Vagina (tissue), 2 donors: ENCODE results near the gene MEX3A. TPM values are rescaled to one million over a fixed set of nuclear protein-coding genes. Genes with fewer than 3 reads are reported as not detected.
A peak's percentile ranks its signal among the peaks of the same experiment; 100 is the strongest.

Experiments used
- DNase-seq, 2 donors: peaks; one replicate each; pipeline ENCODE4 v3.0.0-alpha.2; 2017; ENCODE audit errors: extremely low spot score in 2 of 2
- H3K27ac ChIP-seq: fragments of 200-600 bp; sonication (generic); one replicate; pipeline ENCODE4 v1.5.1; 2019
- H3K27me3 ChIP-seq: fragments of 200-600 bp; sonication (generic); one replicate; pipeline ENCODE4 v1.5.1; 2019
- H3K36me3 ChIP-seq, 2 donors: fragments of 200-600 bp; sonication (generic); one replicate each; pipeline ENCODE4 v1.5.1; 2017 to 2019
- H3K4me1 ChIP-seq: fragments of 200-600 bp; sonication (generic); one replicate; pipeline ENCODE4 v1.5.1; 2019
- H3K4me3 ChIP-seq, 2 donors: fragments of 200-600 bp; sonication (generic); 1 replicate in 1 of 2; 2 replicates in 1 of 2; pipeline ENCODE4 v1.5.1; 2016 to 2019
- H3K9me3 ChIP-seq: fragments of 200-600 bp; sonication (generic); one replicate; pipeline ENCODE4 v1.5.1; 2019
- CTCF ChIP-seq, 3 experiments: fragments of 450-650 bp in 2 of 3; fragments of 200-600 bp in 1 of 3; sonication (generic) in 1 of 3; IDR thresholded peaks; one replicate each; pipeline ENCODE4 v1.5.1; 2017 to 2019; ENCODE audit warnings: antibody characterized with exemption in 3 of 3, mild to moderate bottlenecking in 2 of 3, moderate library complexity in 2 of 3
- POLR2A ChIP-seq, 2 donors: fragments of 450-650 bp; IDR thresholded peaks; one replicate each; pipeline ENCODE4 v1.6.1; 2017; ENCODE audit warnings: antibody characterized with exemption in 2 of 2, mild to moderate bottlenecking in 2 of 2, moderate library complexity in 2 of 2
- POLR2AphosphoS5 ChIP-seq, 2 donors: sonication (generic); formaldehyde crosslinking; IDR thresholded peaks; one replicate each; pipeline ENCODE4 v1.9.0; 2017; ENCODE audit warnings: antibody characterized with exemption in 2 of 2, mild to moderate bottlenecking in 2 of 2, low read depth in 1 of 2; ENCODE audit not compliant: insufficient read depth in 1 of 2
- intact Hi-C: fragments of 100-400 bp; cut with DNase I; formaldehyde crosslinking; loops from one replicate; pipeline ENCODE4 v1.15.1; 2023
- total RNA-seq: library from RNA; depleted of rRNA; stranded (reverse); fragments of >200 nt; gene quantifications from one replicate; pipeline ENCODE4 v1.2.3, GENCODE V29; 2016

Gene MEX3A
- total RNA-seq, 1 donor from 2014 or later = 1.2 TPM

GRCh38 chr1:156090840-156091188, 8.5 kb upstream of the MEX3A start:
- Histone ChIP-seq H3K9me3 (no peaks in the 10 kb centered on the region), H3K27ac (no peak overlapping the region), H3K36me3 (no peaks in the 10 kb centered on the region), H3K27me3 (no peaks in the 10 kb centered on the region), H3K4me3 (no peak overlapping the region), H3K4me1 (peaks cover 14% of the 10 kb centered on the region)
- TF ChIP-seq CTCF (IDR thresholded peaks at IDR 0.05) (peak; percentile 80 to 93 (median 84)), POLR2AphosphoS5 (IDR thresholded peaks at IDR 0.05; ENCODE audit: insufficient read depth in 1 of 2, low read depth in 1 of 2) (peak in 1 of 2 donors; percentile 22), POLR2A (IDR thresholded peaks at IDR 0.05) (no peak)
- intact Hi-C loops = no loop called here
- DNase-seq = no peak

- Histone ChIP-seq H3K27me3 (no peaks in the 10 kb centered on the region), H3K4me1 (peaks cover 10% of the 10 kb centered on the region), H3K4me3 (no peak overlapping the region), H3K9me3 (no peaks in the 10 kb centered on the region), H3K27ac (no peak overlapping the region), H3K36me3 (no peaks in the 10 kb centered on the region)
- TF ChIP-seq POLR2A (IDR thresholded peaks at IDR 0.05) = no peak
- no peak for TF ChIP-seq POLR2AphosphoS5 (IDR thresholded peaks at IDR 0.05; ENCODE audit: insufficient read depth in 1 of 2, low read depth in 1 of 2)
- TF ChIP-seq CTCF (IDR thresholded peaks at IDR 0.05) = no peak
- DNase-seq = no peak
- intact Hi-C loops = no loop called here
Observed at GRCh38 chr1:156090138-156090839, 8.0 kb upstream of the MEX3A start.

GRCh38 chr1:156089704-156090103, 7.4 kb upstream of the MEX3A start:
- Histone ChIP-seq H3K27ac (no peak overlapping the region), H3K9me3 (no peaks in the 10 kb centered on the region), H3K27me3 (no peaks in the 10 kb centered on the region), H3K4me1 (peaks cover 10% of the 10 kb centered on the region), H3K4me3 (no peak overlapping the region), H3K36me3 (no peaks in the 10 kb centered on the region)
- TF ChIP-seq POLR2AphosphoS5 (IDR thresholded peaks at IDR 0.05; ENCODE audit: insufficient read depth in 1 of 2, low read depth in 1 of 2) (no peak), POLR2A (IDR thresholded peaks at IDR 0.05) (no peak), CTCF (IDR thresholded peaks at IDR 0.05) (no peak)
- DNase-seq = no peak
- intact Hi-C loops = no loop called here

GRCh38 chr1:156086256-156086662, 4.0 kb upstream of the MEX3A start:
- Histone ChIP-seq H3K27me3 (no peaks in the 10 kb centered on the region), H3K27ac (no peak overlapping the region), H3K4me3 (no peak overlapping the region), H3K36me3 (no peaks in the 10 kb centered on the region), H3K9me3 (no peaks in the 10 kb centered on the region), H3K4me1 (peaks cover 27% of the 10 kb centered on the region)
- no peak for DNase-seq
- intact Hi-C loops = no loop called here
- TF ChIP-seq CTCF (IDR thresholded peaks at IDR 0.05) = no peak
- TF ChIP-seq POLR2AphosphoS5 (IDR thresholded peaks at IDR 0.05; ENCODE audit: insufficient read depth in 1 of 2, low read depth in 1 of 2) = no peak
- no peak for TF ChIP-seq POLR2A (IDR thresholded peaks at IDR 0.05)
